Caco-2 (cell line): Measurements from ENCODE around the gene FNBP1. TPM values are rescaled to one million over a fixed set of nuclear protein-coding genes. Genes with fewer than 3 reads are reported as not detected.
"Not testable (repeated sequence)": the region's sequence is repeated elsewhere in the genome, so short reads cannot be mapped to it uniquely, and the experiment has no call there.

Experiments
- BruUV-seq: library from RNA; stranded (reverse); fragments of 400-500 nt; replicated peaks from 2 replicates; lab custom pipeline; 2021; lab: Mats Ljungman, UMichigan
- CTCF ChIA-PET: fragments of 300-600 bp; sonication (Branson Sonifier 250); formaldehyde crosslinking; loops from one replicate; lab custom pipeline; 2022; ENCODE audit warnings: antibody characterized with exemption; lab: Charles Lee
- POLR2A ChIA-PET: fragments of 300-600 bp; sonication (Branson Sonifier 250); formaldehyde crosslinking; loops from one replicate; lab custom pipeline; 2022; ENCODE audit warnings: antibody characterized with exemption; lab: Charles Lee
- DNase-seq, 2 experiments: peaks; one replicate each; pipeline versions ENCODE4 v3.0.0 to v3.0.0-alpha.2; 2020 to 2022
- H3K27me3 ChIP-seq: replicated peaks from 2 replicates; pipeline ENCODE4 v1.6.0; 2011; ENCODE audit warnings: low read length; ENCODE audit not compliant: control insufficient read depth, insufficient read depth
- H3K36me3 ChIP-seq: 2 replicates; pipeline ENCODE4 v1.5.1; 2011; ENCODE audit warnings: low read length; ENCODE audit not compliant: control insufficient read depth, insufficient read depth
- H3K4me1 ChIP-seq: fragments of 250-450 bp; sonication (Bioruptor Pico); 2 replicates; pipeline ENCODE4 v1.5.1; 2020; ENCODE audit warnings: mild to moderate bottlenecking
- H3K4me3 ChIP-seq: 2 replicates; pipeline ENCODE4 v1.5.1; 2011; ENCODE audit warnings: low read depth, mild to moderate bottlenecking, control low read depth, low read length
- H3K9me3 ChIP-seq: fragments of 250-450 bp; sonication (Bioruptor Pico); 2 replicates; pipeline ENCODE4 v1.5.1; 2020; ENCODE audit warnings: mild to moderate bottlenecking, moderate library complexity
- H3K27ac Mint-ChIP-seq: one replicate; pipeline ENCODE4 v1.8.0; 2022; ENCODE audit warnings: mixed read lengths; ENCODE audit not compliant: unreplicated experiment
- H3K27me3 Mint-ChIP-seq: one replicate; pipeline ENCODE4 v1.8.0; 2022; ENCODE audit warnings: mixed read lengths; ENCODE audit not compliant: insufficient read depth, unreplicated experiment
- H3K36me3 Mint-ChIP-seq: one replicate; pipeline ENCODE4 v1.8.0; 2022; ENCODE audit warnings: mild to moderate bottlenecking, mixed read lengths; ENCODE audit not compliant: insufficient read depth, unreplicated experiment
- H3K4me1 Mint-ChIP-seq: one replicate; pipeline ENCODE4 v1.8.0; 2022; ENCODE audit warnings: low read depth, mixed read lengths; ENCODE audit not compliant: unreplicated experiment
- H3K4me3 Mint-ChIP-seq: one replicate; pipeline ENCODE4 v1.8.0; 2022; ENCODE audit warnings: mild to moderate bottlenecking, moderate library complexity, mixed read lengths; ENCODE audit not compliant: unreplicated experiment
- H3K9me3 Mint-ChIP-seq: one replicate; pipeline ENCODE4 v1.8.0; 2022; ENCODE audit warnings: mixed read lengths; ENCODE audit not compliant: unreplicated experiment
- intact Hi-C: fragments of 100-400 bp; cut with micrococcal nuclease; formaldehyde crosslinking; loops from one replicate; pipeline ENCODE4 v1.10.0; 2022; ENCODE audit not compliant: unreplicated experiment
- total RNA-seq: library from RNA; stranded (reverse); gene quantifications from 2 replicates; pipeline ENCODE4 v1.2.3, GENCODE V29; 2022
- TF ChIP-seq, protein P1 (sequence below), 2 experiments: fragments of 200-600 bp in 1 of 2; IDR thresholded peaks; 1 replicate in 1 of 2; 2 replicates in 1 of 2; pipeline versions ENCODE4 v1.5.1 to v1.8.0; 2011 to 2022; ENCODE audit warnings: antibody characterized with exemption in 1 of 2, control low read depth in 1 of 2, inconsistent platforms in 1 of 2, low read depth in 1 of 2, low read length in 1 of 2, mild to moderate bottlenecking in 1 of 2, moderate library complexity in 1 of 2; ENCODE audit not compliant: insufficient read depth in 1 of 2, severe bottlenecking in 1 of 2, unreplicated experiment in 1 of 2

Gene FNBP1
- total RNA-seq, 1 experiment from 2014 or later, result 33.2 TPM

DNA sequence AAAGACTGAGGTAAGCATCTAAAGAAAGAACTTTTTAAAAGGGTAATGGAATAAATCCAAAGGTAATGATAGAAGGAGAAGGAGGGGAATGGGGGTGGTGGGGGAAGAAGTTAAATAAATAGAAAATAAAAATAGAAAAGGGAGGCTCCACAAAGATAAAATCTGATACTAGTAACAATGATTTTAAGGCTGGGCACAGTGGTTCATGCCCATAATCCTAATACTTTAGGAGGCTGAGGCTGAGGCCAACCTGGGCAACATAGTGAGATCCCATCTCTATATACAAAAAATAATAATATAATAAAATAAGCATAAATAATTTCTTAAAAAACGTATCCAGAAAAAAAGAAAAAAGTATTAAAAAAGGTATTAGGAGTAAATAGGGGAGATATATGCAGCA lies 89.3 kb downstream of the FNBP1 start:
- H3K9me3 Mint-ChIP-seq, result no peaks in the 10 kb centered on the region
- Histone ChIP-seq H3K36me3 (no peaks in the 10 kb centered on the region; the same call in 1 of the 2 replicates), H3K4me1 (no peaks in the 10 kb centered on the region), H3K4me3 (no peak overlapping the region), H3K9me3 (no peaks in the 10 kb centered on the region), H3K27me3 (no peaks in the 10 kb centered on the region)
- intact Hi-C loops, result no loop called here
- ChIA-PET CTCF (no interaction called here), POLR2A (no interaction called here)
- H3K4me3 Mint-ChIP-seq, result no peak overlapping the region
- H3K4me1 Mint-ChIP-seq, result no peaks in the 10 kb centered on the region
- H3K27ac Mint-ChIP-seq, result no peak overlapping the region
- H3K27me3 Mint-ChIP-seq, result no peaks in the 10 kb centered on the region
- no TSS peak for BruUV-seq
- H3K36me3 Mint-ChIP-seq, result peaks cover 12% of the 10 kb centered on the region
- DNase-seq, result no peak
- TF ChIP-seq, protein P1, sequence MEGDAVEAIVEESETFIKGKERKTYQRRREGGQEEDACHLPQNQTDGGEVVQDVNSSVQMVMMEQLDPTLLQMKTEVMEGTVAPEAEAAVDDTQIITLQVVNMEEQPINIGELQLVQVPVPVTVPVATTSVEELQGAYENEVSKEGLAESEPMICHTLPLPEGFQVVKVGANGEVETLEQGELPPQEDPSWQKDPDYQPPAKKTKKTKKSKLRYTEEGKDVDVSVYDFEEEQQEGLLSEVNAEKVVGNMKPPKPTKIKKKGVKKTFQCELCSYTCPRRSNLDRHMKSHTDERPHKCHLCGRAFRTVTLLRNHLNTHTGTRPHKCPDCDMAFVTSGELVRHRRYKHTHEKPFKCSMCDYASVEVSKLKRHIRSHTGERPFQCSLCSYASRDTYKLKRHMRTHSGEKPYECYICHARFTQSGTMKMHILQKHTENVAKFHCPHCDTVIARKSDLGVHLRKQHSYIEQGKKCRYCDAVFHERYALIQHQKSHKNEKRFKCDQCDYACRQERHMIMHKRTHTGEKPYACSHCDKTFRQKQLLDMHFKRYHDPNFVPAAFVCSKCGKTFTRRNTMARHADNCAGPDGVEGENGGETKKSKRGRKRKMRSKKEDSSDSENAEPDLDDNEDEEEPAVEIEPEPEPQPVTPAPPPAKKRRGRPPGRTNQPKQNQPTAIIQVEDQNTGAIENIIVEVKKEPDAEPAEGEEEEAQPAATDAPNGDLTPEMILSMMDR (IDR thresholded peaks at IDR 0.05; ENCODE audit: insufficient read depth in 1 of 2, low read depth in 1 of 2, low read length in 1 of 2, severe bottlenecking in 1 of 2, unreplicated experiment in 1 of 2), result no peak

DNA sequence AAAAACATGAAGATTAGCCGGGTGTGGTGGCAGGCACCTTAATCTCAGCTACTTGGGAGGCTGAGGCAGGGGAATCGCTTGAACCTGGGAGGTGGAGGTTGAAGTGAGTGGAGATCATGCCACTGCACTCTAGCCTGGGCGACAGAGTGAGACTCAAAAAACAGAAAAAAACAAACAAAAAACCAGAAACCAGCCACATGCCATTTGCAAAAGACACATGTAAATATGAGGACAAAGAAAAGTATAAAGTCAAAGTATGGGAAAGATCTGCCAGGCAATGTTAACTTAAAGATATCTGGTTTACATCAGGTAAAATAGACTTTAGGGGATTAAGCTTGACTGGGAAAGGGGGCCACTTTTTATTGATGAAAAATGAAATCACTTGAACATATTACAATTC lies 90.7 kb downstream of the FNBP1 start:
- Mint-ChIP-seq H3K36me3 (peaks cover 6% of the 10 kb centered on the region), H3K4me1 (no peaks in the 10 kb centered on the region), H3K27me3 (no peaks in the 10 kb centered on the region), H3K9me3 (no peaks in the 10 kb centered on the region), H3K27ac (no peak overlapping the region), H3K4me3 (no peak overlapping the region)
- Histone ChIP-seq H3K9me3 (no peaks in the 10 kb centered on the region), H3K4me1 (no peaks in the 10 kb centered on the region), H3K36me3 (no peaks in the 10 kb centered on the region; the same call in 1 of the 2 replicates), H3K27me3 (no peaks in the 10 kb centered on the region), H3K4me3 (no peak overlapping the region)
- TF ChIP-seq, protein P1 (IDR thresholded peaks at IDR 0.05; ENCODE audit: insufficient read depth in 1 of 2, low read depth in 1 of 2, low read length in 1 of 2, severe bottlenecking in 1 of 2, unreplicated experiment in 1 of 2), result no peak
- DNase-seq, result no peak
- POLR2A ChIA-PET, result no interaction called here
- CTCF ChIA-PET, result no interaction called here
- no TSS peak for BruUV-seq
- intact Hi-C loops, result no loop called here

DNA sequence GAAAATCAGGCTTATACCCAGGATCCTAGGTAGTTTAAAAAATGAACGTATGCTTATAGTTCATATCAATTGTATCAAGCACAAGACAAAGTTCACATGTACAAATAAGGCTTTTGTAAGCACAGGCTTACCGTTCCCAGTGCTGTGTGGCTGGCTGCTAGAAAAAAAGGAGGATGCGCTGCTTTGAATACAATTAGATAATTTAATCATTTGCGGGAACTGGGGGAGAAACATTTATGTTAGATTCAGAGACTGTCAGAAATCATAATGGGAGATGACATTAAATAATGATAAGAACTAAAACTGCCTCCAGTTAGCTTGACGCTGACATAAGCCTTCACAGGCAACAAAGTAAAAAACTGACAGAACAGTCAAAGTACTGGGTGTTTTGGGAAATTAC lies 93.2 kb downstream of the FNBP1 start:
- Histone ChIP-seq H3K4me1 (no peaks in the 10 kb centered on the region), H3K36me3 (no peaks in the 10 kb centered on the region), H3K4me3 (no peak overlapping the region), H3K9me3 (no peaks in the 10 kb centered on the region), H3K27me3 (no peaks in the 10 kb centered on the region)
- no peak overlapping the region for H3K27ac Mint-ChIP-seq
- BruUV-seq, result no TSS peak
- CTCF ChIA-PET, result no interaction called here
- H3K36me3 Mint-ChIP-seq, result peaks cover 2% of the 10 kb centered on the region
- H3K9me3 Mint-ChIP-seq, result no peaks in the 10 kb centered on the region
- no peaks in the 10 kb centered on the region for H3K27me3 Mint-ChIP-seq
- DNase-seq, result no peak
- no peak overlapping the region for H3K4me3 Mint-ChIP-seq
- POLR2A ChIA-PET, result no interaction called here
- intact Hi-C loops, result no loop called here
- H3K4me1 Mint-ChIP-seq, result no peaks in the 10 kb centered on the region
- TF ChIP-seq, protein P1 (IDR thresholded peaks at IDR 0.05; ENCODE audit: insufficient read depth in 1 of 2, low read depth in 1 of 2, low read length in 1 of 2, severe bottlenecking in 1 of 2, unreplicated experiment in 1 of 2), result no peak

DNA sequence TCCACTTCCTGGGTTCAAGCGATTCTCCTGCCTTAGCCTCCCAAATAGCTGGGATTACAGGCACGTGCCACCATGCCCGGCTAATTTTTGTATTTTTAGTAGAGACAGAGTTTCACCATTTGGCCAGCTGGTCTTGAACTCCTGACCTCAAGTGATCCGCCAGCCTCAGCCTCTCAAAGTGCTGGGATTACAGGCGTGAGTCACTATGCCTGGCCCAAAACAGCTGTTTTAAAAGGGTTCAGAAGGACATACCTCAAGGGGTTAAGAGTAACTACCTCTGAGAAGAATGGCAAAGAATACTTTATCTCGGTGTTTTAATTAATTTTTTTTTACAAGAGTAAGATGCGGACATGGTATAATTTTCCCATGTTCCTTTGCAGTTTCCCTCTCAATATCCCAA lies 94.4 kb downstream of the FNBP1 start:
- H3K36me3 Mint-ChIP-seq, CTCF ChIA-PET, H3K27me3 ChIP-seq, H3K4me1 ChIP-seq, H3K4me3 Mint-ChIP-seq, H3K27ac Mint-ChIP-seq, DNase-seq, H3K27me3 Mint-ChIP-seq, POLR2A ChIA-PET, BruUV-seq, H3K4me1 Mint-ChIP-seq, H3K9me3 Mint-ChIP-seq, H3K9me3 ChIP-seq, H3K4me3 ChIP-seq, intact Hi-C loops, H3K36me3 ChIP-seq: not testable (repeated sequence)
